ENCODE results near the gene RSRC1.

The RSRC1 gene

DNA sequence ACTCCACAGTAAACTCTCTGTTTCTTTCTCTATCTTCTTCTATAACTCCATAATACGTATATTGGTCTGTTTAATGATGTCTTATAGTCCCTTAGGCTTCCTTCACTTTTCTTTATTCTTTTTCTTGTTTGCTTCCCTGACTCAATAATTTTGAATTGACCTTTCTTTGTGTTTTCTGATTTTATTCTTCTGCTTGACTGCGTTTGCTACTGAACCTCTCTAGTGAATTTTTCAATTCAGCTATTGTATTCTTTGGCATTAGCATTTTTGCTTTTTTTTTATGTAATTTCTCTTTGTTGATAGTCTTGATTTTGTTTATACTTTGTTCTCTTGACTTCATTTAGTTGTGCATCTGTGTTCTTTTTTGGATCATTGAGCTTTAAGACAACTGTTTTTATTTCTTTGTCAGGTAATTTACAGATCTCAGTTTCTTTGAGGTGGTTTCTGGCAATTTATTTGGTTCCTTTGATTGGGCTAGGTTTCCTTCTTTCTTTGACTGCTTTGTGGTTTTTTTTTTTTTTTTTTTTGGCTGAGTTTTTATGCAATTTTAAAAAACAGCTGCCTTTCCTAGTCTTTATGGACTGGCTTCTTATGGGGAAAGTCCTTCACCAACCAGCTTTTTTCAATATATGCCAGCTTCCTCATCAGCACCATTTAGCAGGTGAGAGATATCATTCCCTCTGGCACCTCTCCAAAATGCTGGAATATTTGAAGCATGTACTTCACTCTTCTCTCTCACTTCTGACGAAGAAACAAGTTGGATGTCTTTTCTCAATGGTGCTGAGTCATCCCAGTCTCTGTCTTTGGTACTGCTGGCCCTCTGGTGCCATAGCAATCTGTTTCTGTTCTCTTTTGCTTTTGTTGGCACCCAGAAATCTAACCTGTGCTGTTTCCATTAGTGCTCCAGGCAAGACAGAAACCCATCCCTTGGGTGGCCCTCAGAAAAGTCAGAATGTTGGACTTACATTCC lies 17.6 kb downstream of the RSRC1 start:
- in situ Hi-C loops (cut with MboI; ENCODE audit: low sequenced_read_pairs) = no loop called here

- in situ Hi-C loops (cut with MboI; ENCODE audit: low sequenced_read_pairs) = no loop called here
Observed at GRCh38 chr3:158128755-158129154, 18.9 kb downstream of the RSRC1 start.

GRCh38 chr3:158134363-158134762 lies 24.5 kb downstream of the RSRC1 start:
- in situ Hi-C loops (cut with MboI; ENCODE audit: low sequenced_read_pairs) = no loop called here

DNA sequence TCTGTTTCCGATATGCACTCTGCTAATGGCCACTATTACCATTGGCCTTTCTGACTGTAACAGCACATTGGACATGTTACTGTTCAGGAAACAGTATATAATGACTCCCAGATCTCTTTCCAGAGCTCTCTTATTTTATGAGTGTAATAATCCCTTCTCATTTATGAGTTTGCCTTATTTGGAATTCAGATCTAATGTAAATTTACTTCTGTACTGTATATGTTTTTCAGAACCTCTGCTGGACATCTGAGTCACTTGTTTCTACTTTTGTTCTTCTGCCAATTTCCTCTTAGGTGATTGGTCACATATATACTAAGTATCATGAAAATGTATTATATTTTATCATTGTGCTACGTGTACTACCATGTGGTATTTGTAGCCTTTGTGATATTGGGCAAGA lies 30.5 kb downstream of the RSRC1 start:
- in situ Hi-C loops (cut with MboI; ENCODE audit: low sequenced_read_pairs) = no loop called here

- in situ Hi-C loops (cut with MboI; ENCODE audit: low sequenced_read_pairs) = no loop called here
Observed at GRCh38 chr3:158148218-158148617, 38.3 kb downstream of the RSRC1 start.

DNA sequence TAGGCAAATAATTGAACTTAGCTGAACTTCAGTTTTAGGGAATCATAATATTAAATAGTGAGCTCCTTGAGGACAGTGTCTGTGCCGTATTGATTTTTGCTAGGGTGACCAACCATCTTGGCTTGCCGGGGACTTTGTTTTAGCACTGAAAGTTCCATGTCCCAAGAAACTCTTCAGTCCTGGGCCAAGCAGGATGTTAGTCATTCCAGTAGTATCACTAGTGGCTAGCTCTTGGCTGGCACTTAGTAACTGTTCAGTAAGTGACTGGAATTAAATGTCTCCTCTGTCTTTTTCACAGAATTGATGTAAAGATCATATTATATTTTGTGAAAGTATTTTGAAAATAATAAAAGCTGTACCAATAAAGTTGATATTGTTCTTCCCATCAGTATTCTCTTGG lies 42.3 kb downstream of the RSRC1 start:
- in situ Hi-C loops (cut with MboI; ENCODE audit: low sequenced_read_pairs) = no loop called here

- in situ Hi-C loops (cut with MboI; ENCODE audit: low sequenced_read_pairs) = no loop called here
Observed at GRCh38 chr3:158158969-158159368, 49.1 kb downstream of the RSRC1 start.

DNA sequence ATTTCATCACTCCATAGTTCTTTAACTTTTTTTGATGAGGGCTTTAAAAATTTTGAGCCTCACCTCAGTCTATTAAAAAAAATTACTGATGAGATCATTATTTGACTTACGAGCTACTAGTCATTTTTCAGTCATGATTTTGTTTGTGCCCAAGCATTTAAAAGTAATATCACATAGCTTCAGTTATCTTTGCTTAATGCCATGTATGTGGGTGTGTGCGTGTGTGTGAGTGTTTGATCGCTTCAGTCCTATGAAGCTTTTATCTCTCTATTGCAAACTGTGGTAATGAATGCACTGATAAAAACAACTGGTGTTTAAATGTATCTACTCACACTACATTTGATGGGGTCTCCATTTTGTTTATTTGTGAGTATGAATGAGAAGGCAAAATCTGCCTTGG lies 49.8 kb downstream of the RSRC1 start:
- in situ Hi-C loops (cut with MboI; ENCODE audit: low sequenced_read_pairs) = no loop called here

DNA sequence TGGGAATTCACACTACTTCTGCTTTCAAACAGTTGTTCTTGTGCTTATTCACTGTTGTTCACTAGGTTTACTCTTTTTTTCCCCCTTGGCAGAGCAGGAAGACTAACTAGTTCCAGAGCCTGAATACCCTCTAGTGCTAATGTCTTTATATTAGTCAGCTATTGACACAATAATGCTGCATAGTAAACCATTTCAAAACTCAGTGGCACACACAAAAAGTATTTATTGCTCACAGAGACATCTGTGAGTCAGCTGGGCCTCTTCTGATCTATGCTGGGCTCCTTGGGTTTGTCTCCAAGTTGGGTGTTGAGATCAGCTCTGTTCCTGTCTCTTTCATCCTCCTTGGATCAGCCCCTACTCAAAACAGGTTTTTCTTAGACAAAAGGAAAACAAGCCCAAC lies 51.1 kb downstream of the RSRC1 start:
- in situ Hi-C loops (cut with MboI; ENCODE audit: low sequenced_read_pairs) = no loop called here

DNA sequence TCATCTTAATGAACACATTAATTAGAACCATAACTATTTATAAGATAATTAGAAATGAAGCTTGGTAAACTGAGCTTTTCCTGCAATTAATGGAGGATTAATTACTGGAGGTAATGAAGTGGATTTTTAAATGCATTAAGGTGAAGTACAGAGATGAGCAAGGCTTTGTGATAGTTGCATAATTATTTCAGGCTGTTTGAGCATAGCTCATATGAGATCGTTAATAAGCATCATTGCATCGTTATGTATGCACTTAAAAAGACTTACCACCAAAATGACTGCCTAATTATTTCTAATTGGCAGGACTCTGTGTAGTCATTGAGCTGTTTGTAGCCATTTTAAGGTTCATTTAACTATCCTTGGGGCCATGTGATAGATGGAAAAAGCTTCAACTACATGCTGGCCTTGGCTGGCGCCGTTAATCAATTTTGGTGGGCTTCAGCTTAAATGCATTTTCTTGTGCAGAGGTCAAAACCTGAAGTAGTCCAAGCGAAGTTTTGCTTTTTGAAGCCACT lies 55.3 kb downstream of the RSRC1 start:
- in situ Hi-C loops (cut with MboI; ENCODE audit: low sequenced_read_pairs) = no loop called here

DNA sequence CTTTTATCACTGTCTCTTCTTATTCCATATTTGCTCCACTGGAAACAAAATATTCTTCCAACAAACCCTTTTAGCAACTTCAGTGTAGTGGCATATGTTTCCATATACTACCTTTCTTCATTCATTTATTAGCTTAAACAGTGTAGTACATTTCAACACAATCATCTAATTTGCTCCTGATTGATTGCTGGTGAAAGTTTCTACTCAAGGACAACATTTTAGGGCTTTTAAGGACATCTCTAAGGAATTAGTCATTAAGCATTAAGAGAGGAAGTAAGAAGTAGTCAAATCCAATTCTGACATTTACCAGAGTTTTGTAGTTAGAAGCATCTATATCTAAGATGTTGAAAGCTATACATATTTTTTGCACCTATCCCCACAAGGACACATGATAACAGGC lies 55.8 kb downstream of the RSRC1 start:
- in situ Hi-C loops (cut with MboI; ENCODE audit: low sequenced_read_pairs) = no loop called here

DNA sequence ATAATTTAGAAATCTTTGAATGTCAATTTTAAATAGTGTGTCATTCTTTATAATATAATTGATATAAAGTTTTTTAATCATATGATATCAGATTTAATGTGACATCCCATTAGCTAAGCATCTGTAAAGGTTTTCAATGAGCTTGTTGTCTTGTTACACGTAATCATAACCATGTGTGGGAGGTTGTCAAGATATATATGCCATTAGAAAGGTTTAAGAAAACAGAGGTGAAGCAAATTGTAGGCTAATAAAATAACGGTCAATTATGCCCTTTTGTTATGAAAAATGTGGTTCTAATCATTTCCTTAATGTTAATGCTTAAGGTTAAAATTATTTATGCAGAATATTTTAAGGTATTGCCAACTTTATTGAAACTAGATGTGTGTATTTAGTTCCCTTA lies 56.3 kb downstream of the RSRC1 start:
- in situ Hi-C loops (cut with MboI; ENCODE audit: low sequenced_read_pairs) = no loop called here

- in situ Hi-C loops (cut with MboI; ENCODE audit: low sequenced_read_pairs) = no loop called here
Observed at GRCh38 chr3:158167737-158168557, 58.1 kb downstream of the RSRC1 start.

- in situ Hi-C loops (cut with MboI; ENCODE audit: low sequenced_read_pairs) = no loop called here
Observed at GRCh38 chr3:158169091-158169491, 59.2 kb downstream of the RSRC1 start.

DNA sequence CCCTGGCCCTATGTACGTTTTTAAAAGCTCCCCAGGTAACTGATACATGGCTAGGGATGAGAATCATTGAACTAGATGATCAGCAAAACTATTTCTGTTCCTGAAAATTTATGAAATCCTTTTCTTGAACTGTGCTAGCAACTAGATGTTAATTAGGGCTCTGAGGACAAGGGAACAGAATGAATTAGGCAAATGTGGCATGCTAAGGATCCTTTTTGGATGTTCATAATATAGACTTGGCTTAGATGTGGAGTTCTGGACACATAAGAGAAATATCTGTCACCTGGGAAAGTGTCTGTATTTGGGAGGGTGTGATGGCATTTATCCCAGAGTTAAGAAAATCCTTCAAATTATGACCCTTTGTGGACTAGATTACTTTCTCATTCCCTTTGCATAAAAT lies 71.2 kb downstream of the RSRC1 start:
- in situ Hi-C loops (cut with MboI; ENCODE audit: low sequenced_read_pairs) = no loop called here

GRCh38 chr3:158185711-158186110 lies 75.8 kb downstream of the RSRC1 start:
- in situ Hi-C loops (cut with MboI; ENCODE audit: low sequenced_read_pairs) = no loop called here

DNA sequence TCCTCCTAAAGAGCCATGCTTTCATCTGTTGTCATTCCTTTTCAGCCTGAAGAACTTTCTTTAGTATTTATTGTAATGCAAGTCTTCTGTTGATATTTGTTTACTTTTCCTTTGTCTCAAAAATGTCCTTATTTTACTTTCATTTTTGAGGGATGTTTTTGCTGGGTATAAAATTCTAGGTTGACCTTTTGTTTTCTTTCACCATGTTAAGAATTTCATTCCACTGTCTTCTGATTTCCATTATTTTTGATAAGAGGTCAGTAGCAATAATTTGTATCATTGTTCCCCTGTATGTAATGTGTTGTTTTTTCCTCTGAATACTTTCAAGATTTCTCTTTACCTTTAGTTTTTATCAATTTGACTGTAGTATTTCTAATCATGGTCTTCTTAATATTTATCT lies 91.1 kb downstream of the RSRC1 start:
- in situ Hi-C loops (cut with MboI; ENCODE audit: low sequenced_read_pairs) = no loop called here

- in situ Hi-C loops (cut with MboI; ENCODE audit: low sequenced_read_pairs) = no loop called here
Observed at GRCh38 chr3:158205324-158205723, 95.4 kb downstream of the RSRC1 start.

DNA sequence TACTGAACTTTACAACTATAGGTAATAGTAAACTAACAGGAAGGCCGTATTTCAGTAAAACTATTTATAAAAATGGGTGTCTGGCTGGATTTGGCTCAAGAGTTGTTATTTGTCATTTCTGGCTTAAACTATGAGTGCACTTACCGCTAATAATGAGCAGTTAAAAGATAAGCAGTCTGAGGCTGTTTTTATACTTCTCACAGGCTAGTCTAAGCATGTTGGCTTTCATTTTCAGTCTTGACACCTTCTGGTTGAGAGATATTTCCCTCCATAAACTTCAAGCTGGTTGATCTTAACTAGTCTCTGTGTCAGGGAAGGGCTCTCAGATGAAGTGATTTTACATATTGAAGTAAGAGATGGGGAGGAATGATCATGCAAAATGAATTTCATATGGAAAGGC lies 96.1 kb downstream of the RSRC1 start:
- in situ Hi-C loops (cut with MboI; ENCODE audit: low sequenced_read_pairs) = no loop called here

- in situ Hi-C loops (cut with MboI; ENCODE audit: low sequenced_read_pairs) = no loop called here
Observed at GRCh38 chr3:158210067-158210466, 100.2 kb downstream of the RSRC1 start.

DNA sequence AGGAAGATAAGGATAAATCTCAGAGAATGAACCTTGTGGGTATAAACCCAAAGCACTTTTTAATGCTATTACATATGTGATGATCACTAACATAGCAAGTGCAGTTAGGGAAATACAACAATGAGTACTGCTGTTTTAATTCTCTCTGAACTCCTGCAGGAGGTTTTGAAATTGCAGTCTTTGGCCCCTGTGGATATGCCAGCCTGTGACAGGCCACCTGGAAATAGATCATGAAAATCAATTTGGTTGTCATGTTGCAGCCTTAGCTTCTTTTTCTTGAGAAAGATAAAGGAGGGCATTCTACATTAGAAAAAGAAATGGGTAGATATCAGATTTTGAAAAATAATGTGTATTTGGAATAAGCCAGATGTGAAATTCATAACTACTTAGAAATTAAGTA lies 103.6 kb downstream of the RSRC1 start:
- in situ Hi-C loops (cut with MboI; ENCODE audit: low sequenced_read_pairs) = no loop called here

GRCh38 chr3:158217992-158218391 lies 108.1 kb downstream of the RSRC1 start:
- in situ Hi-C loops (cut with MboI; ENCODE audit: low sequenced_read_pairs) = no loop called here

Data from HL-60/S4 (cell line).